AG10803 (cell line): ENCODE results near the gene BRWD1.

ENCODE experiments used
- DNase-seq: peaks from one replicate; pipeline ENCODE4 v3.0.0; 2010; ENCODE audit warnings: low read depth
- H3K4me3 ChIP-seq: 2 replicates; pipeline ENCODE4 v1.5.1; 2011; ENCODE audit warnings: mild to moderate bottlenecking, low read length, control low read depth
- TF ChIP-seq, protein P1 (sequence below): conservative IDR thresholded peaks from 2 replicates; pipeline ENCODE4 v1.5.1; 2011; ENCODE audit warnings: mild to moderate bottlenecking, low read length, control low read depth, inconsistent platforms

Gene BRWD1

GRCh38 chr21:39183272-39184049 is 130.0 kb downstream of the BRWD1 start, which contains the start of gene PSMG1:
Gene PSMG1 (minus strand): TSS chr21:39183451. CDS start chr21:39183385, 66 bp downstream.
- DNase-seq: peak; percentile 94
- peak within 1 kb of the TSS; percentile 92 for H3K4me3 ChIP-seq
- TF ChIP-seq, protein P1, sequence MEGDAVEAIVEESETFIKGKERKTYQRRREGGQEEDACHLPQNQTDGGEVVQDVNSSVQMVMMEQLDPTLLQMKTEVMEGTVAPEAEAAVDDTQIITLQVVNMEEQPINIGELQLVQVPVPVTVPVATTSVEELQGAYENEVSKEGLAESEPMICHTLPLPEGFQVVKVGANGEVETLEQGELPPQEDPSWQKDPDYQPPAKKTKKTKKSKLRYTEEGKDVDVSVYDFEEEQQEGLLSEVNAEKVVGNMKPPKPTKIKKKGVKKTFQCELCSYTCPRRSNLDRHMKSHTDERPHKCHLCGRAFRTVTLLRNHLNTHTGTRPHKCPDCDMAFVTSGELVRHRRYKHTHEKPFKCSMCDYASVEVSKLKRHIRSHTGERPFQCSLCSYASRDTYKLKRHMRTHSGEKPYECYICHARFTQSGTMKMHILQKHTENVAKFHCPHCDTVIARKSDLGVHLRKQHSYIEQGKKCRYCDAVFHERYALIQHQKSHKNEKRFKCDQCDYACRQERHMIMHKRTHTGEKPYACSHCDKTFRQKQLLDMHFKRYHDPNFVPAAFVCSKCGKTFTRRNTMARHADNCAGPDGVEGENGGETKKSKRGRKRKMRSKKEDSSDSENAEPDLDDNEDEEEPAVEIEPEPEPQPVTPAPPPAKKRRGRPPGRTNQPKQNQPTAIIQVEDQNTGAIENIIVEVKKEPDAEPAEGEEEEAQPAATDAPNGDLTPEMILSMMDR: no peak

DNA sequence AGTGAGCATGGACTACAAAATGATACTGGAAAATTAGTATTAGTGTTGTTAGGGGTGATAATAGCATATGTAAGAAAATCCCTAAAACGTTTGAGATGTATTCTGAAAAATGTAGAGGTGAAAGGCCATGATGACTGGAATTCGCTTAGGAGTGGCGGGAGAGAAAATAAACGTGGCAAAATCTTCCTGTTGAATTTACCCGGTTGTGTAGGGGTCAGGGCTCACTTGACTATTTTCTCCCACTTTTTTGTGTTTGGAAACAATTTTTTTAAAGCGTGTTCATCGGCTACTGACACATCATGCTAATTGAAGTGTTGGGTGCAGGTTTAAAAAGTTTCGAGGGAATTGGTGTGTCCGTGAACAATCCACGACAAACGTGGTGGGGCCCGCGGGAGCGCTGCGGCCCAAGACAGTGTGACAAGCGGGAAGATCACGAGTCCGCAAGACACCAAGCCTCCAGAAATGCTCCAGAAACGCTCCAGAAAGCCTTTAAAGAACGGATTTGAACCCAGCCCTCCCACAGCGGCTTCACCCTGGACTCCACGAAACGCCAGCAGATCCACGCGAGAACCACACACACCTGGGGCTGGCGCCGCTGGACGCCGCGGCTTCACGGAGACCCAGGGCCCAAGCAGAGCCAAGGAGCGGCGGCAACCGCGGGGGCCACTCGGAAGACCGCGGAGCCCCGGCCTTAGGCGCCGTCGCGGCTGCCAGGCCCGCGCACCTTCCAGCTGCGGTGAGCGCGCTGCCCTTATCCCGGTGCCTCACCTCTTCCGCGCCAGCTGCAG is 130.8 kb downstream of the BRWD1 start:
- peak; percentile 23 for DNase-seq
- TF ChIP-seq, protein P1: no peak
- H3K4me3 ChIP-seq: peak overlapping the region; percentile 92

- TF ChIP-seq, protein P1: no peak
- H3K4me3 ChIP-seq: peak overlapping the region; percentile 92
Measured at GRCh38 chr21:39182016-39182415, 131.4 kb downstream of the BRWD1 start.

GRCh38 chr21:39181205-39181818 is 132.1 kb downstream of the BRWD1 start:
- TF ChIP-seq, protein P1: no peak
- DNase-seq: peak; percentile 32
- H3K4me3 ChIP-seq: peak overlapping the region; percentile 92

More at GRCh38 chr21:39182016-39182415, 131.4 kb downstream of the BRWD1 start:
- DNase-seq: no peak

- peak; percentile 12 for DNase-seq
- H3K4me3 ChIP-seq: no peak overlapping the region
- TF ChIP-seq, protein P1: peak; percentile 45; the same call in 1 of the 2 replicates
Measured at GRCh38 chr21:39180429-39181019, 132.9 kb downstream of the BRWD1 start.

DNA sequence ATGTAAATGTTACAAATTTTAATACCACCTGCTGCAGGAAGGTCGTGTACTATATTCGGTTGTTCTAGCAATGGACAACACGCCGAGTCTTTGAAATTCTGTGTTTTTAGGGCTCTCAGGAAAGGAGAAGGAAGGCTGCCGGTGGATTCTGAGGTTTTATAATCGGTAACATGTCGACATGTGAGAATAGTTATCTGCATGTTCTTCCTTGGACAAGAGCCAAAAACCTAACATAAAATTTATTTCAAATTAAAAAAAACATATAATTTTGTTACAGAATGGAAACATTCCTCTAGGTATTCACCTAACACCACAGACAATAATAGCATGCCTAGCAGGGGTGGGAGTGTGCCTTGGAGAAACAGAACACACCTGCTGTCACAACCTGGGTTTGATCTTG is 135.0 kb downstream of the BRWD1 start:
- no peak overlapping the region for H3K4me3 ChIP-seq
- TF ChIP-seq, protein P1: no peak
- no peak for DNase-seq
